GM19351 (cell line): ENCODE measurements around the gene MARS1.

Source experiments
- ATAC-seq: cut with Tn5 transposase; IDR thresholded peaks from one replicate; pipeline ENCODE4 v1.9.1; 2021; ENCODE audit warnings: mild to moderate bottlenecking, moderate library complexity; ENCODE audit not compliant: unreplicated experiment

Gene MARS1

DNA sequence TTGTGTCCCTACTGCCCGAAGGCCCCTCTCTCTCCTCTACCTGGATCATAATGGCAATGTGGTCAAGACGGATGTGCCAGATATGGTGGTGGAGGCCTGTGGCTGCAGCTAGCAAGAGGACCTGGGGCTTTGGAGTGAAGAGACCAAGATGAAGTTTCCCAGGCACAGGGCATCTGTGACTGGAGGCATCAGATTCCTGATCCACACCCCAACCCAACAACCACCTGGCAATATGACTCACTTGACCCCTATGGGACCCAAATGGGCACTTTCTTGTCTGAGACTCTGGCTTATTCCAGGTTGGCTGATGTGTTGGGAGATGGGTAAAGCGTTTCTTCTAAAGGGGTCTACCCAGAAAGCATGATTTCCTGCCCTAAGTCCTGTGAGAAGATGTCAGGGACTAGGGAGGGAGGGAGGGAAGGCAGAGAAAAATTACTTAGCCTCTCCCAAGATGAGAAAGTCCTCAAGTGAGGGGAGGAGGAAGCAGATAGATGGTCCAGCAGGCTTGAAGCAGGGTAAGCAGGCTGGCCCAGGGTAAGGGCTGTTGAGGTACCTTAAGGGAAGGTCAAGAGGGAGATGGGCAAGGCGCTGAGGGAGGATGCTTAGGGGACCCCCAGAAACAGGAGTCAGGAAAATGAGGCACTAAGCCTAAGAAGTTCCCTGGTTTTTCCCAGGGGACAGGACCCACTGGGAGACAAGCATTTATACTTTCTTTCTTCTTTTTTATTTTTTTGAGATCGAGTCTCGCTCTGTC lies 31.0 kb upstream of the MARS1 start:
- ATAC-seq, result no peak

DNA sequence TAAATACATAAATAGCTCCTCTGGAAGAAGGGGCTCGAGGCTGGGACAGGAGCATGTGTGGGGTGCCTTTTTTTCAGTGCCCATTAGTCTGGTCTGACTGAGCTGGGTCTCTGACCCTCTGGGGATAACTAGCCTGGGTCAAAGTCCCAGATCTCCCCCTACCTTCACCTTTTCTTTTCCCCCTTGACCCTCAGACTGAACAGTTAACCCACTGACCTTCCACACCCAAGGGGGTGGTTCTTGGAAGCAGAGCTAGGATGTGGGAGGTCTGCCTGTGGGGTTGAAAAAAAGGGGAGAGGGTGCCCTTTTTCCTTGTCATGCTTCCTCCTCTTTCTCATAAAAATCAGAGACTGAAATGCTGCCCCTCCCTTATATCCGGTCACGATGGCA lies 29.2 kb upstream of the MARS1 start:
- no peak for ATAC-seq

DNA sequence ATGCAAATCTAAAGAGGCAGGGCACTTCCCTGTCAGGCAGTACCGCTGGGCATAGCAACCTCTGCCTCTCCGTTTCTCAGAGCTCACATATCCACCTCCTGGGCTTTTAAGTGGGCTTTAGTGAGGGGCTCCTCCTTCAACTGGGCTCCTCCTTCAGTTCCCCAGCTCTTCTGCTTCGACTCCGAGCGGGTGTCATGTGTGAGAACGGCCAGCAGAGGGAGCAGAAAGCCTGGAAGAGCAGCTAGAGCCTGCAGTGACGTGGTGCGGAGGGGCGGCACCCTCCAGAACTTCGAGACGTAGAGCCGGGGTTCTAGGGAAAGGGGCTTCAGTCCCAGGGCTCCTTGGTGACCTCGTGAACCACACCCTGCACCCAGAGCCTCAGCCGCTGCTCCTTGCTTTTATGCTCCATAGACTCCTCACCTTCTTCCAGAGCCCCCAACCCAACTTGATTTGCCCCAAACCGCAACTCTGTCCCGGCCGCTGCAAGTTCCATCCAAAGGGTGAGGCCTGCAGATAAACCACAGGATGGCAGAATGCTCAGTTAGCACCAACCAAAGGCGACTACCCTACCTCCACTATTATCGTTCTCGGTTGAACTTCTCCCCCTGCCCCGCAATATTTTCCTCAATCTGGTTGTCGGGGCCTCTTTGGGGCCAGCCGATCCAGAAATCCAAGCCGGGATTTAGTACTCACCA lies 28.7 kb upstream of the MARS1 start:
- ATAC-seq, result peak; percentile 51

DNA sequence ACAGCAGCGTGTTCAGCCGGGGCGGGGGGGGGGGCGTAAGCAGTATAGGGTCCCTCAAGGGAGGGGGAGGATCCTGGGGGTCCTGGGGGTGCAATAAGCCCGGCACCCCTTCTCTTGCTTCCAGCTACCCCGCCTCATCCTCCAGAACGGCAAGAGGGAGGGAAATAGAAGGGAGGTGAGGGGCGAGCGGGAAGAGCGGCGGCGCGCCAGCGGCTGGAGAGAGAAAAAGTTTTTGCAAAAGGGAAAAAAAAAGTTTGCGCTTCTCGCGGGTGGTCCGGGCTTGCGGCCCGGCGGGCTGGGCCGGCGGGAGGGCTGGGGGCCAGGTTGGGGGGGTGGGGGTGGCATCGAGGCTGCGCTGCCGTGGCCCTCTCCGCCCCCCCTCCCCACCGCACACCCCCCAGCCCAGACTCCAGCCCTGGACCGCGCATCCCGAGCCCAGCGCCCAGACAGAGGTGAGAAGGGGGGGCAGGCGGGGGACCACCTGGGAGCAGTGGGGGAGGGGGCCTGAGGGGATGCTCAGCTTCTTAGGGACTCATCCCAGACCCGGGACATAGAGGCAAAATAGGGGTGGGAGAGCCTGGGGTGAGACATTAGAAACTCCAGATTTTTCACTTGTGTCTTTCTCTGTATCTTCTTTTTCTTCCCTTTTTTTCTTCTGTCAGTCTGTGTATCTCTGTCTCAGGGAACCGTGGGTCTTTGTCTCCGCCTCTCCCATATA lies 28.0 kb upstream of the MARS1 start, which contains the start of gene GLI1:
TSS of gene GLI1 (plus strand) at position 36 of the 718 bp plus-strand sequence. CDS start 3,907 bp downstream, outside the sequence.
- no peak for ATAC-seq

DNA sequence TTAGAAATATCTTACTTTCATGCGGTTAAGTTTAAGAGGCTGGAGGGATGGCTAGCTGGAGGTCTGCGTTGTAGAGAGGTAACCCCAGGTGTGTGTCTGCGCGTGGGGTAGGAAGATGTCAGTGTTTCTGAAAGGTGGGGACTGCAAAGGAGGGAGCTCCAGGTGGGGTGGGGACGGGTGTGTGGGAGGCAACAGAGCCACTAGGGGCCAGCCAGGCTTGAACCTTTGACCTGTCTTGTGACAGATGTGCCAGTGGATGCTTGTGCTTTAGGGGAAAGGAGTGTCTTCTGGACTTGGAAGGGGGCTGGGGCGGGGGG lies 27.4 kb upstream of the MARS1 start:
- ATAC-seq, result no peak

DNA sequence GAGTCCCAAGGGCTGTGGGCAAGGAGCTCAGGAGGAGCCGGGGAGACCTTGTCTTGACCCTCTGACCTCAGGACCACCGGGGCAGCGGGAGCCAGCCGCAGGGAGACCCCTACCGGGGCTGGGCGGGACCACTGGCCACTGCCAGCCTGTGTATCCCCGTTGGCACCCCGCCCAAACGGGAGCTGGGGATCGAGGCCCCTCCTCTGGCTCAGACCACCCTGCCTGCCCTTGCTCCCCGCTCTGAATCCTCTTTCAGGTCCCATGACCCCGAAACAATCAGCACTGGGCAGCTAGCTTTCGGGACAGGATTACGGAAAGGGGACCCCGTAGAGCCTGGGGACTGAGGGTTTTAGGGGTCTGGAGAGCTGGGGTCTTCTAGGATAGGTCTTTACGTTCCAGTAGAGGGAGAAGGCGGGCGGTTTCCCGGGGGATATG lies 27.0 kb upstream of the MARS1 start:
- no peak for ATAC-seq

DNA sequence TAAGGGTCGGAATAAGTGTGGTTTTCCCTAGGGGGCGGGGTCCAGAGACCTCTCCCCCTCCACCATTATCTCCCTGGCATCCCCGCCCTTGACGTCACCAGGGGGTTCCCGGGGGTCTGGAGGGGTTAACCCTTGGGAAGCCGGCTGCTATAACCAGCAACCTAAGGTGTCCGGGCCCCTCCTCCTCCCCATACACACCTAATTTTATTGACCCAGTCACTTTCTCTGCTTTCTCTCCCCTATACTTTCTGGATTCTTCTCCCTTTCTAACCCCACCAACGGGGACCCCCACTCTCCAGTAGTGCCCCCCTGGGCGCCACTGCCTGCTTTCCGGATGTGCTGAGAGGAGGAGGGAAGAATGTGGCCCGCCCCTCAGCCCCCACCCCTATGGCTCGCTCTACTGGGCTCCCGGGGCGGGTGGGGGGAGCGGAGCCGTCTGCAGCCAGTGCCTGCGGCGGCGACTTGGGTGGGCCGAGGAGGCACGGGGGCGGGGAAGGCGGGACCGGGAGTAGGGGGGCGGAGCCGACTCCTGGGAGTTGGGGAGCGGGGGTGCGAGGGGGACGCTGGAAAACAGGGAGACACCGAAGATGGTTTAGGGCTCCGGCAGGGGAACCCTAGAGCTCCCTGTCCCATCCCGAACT lies 26.5 kb upstream of the MARS1 start:
- ATAC-seq, result no peak

DNA sequence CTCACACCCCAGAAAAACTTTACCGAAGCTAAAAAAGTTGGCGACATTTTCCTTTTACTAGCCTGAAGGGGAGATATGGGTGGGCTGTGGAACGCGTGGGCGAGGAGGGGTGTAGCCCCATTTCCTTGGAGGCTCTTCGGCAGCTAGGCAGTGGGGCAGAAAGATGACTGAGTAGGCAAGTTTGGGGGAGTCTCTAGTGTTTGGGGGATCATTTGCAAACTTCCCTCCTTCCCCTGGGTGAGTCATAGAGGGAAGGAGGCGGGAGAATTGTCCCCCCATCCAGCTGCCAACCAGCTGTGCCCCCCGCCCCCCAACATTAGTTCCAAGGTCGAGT lies 26.0 kb upstream of the MARS1 start:
- ATAC-seq, result no peak

DNA sequence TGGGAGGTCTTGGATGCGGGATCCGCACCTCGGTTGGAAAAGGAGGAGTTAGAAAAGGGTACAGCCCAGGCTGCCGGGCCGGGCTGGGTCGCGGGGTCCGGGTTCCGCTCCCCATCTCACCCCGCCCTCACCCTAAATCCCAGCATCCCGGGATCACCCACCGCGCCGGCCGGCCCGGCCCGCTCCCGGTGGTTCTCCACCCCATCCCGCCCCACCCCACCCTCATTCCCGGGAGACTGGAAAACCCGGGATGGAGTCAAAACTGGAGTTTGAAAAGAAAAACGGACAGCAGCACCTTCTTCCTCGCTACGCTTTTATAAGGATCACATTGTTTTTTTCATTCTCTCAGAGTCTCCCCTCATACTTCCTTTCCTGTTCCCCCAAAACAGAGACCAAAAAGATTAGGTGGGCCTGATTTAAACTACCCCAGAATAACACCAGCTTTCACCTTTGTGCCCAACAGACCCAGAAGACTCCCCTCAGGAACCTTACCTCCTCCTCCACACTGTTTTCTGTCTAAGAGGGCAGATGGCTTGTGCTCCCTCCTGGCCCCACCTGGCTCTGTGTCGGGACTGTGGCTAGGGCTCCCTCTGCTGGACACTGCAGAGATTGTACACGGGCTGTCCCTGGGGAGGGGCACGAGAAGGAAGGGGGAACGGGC lies 25.5 kb upstream of the MARS1 start:
- ATAC-seq, result peak; percentile 72

DNA sequence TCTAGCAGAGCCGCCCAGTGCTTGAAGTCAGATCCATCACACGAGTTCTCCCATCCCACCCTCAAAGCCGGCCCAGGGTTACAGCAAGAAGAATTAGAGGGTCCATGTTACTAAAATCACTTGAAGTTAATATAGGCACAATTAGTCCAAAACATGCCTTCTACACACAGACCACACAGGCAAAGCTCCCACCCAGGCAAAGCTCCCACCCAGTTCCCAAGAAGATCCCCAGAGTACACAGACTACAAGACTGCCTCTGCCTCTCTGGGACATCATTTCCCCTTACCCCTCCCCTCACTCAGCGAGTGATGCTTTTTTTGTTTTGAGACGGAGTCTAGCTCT lies 25.0 kb upstream of the MARS1 start:
- no peak for ATAC-seq

DNA sequence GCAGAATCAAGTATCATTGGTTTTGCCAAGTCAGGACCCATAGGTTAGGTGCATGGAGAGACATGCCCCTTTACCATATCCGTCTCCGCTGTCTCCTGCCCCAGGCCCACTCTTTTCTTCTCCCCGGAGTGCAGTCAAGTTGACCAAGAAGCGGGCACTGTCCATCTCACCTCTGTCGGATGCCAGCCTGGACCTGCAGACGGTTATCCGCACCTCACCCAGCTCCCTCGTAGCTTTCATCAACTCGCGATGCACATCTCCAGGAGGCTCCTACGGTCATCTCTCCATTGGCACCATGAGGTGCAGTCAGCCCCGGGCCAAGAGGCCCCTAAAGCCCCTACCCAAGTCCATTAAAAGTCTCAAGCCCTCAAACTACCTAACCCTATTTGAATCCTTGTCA lies 23.3 kb upstream of the MARS1 start:
- ATAC-seq, result no peak

DNA sequence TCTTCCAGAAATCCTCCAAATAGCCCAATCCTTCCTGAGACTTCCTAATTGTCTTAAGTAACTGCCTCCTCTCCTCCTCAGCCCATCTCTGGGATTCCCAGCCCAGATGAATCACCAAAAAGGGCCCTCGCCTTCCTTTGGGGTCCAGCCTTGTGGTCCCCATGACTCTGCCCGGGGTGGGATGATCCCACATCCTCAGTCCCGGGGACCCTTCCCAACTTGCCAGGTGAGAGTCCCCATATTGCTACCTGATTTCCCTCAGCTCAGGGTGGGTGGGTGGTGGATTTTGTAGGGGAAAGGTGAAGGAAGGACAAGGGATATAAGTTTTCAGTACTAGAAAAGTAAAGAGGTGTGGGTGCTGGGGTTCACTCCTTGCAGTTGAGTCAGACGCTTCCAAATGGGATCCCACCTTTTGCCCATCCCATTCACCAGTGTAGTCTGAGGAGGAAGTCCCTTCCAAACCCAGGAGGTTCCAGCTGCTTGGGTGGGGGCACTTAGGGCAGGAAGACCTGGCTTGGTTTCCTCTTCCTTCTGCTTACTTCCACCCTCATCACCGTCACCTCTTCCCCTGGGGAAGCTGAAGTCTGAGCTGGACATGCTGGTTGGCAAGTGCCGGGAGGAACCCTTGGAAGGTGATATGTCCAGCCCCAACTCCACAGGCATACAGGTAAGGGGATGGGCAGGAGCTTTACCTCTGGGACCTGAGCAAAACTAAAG lies 22.7 kb upstream of the MARS1 start:
- no peak for ATAC-seq

DNA sequence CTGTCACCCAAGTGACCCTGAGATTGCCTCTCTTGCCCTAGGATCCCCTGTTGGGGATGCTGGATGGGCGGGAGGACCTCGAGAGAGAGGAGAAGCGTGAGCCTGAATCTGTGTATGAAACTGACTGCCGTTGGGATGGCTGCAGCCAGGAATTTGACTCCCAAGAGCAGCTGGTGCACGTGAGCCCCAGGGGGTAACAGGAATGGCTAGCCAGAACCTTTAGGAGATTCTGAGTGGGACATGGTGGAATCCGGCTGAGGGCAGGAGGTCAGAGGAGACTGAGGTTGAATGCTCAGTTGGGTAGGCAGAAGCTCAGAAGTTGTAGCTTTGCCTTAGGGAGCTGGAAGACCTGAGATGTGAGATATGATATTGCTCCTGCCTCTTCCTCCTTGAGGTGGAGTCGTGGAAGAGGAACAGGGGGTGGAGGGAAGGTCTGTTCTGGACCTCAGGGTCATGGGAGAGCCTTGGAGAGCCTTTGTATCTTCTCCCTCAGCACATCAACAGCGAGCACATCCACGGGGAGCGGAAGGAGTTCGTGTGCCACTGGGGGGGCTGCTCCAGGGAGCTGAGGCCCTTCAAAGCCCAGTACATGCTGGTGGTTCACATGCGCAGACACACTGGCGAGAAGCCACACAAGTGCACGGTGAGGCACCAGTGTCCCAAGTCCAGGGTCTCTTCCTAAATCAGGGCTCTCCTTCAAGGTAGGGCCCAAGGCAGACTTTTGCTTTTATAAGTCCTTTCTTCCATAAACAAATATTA lies 21.9 kb upstream of the MARS1 start:
- no peak for ATAC-seq

DNA sequence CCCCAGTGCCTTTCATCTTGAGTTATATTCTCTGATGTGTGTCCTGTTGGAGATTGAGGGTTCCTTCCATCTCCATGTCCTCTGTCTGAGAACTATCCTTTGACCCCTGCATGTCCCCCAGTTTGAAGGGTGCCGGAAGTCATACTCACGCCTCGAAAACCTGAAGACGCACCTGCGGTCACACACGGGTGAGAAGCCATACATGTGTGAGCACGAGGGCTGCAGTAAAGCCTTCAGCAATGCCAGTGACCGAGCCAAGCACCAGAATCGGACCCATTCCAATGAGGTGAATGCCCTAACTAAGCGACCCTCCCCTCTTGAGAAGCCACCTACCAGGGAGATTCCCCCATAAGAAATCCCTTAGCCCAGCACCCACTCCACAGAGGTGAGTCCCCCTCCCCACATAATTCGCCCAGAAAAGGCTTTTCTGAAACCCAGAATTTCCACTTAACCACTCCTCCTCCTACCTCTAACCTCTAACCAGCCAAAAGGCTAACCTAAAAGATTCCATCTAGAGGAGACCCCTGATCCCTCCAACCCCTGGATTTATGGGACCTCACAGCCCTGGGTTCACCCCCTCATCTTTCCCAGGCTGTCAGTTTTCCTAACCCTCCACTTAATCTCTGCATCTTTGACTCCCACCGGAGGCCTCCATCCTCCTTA lies 20.5 kb upstream of the MARS1 start:
- ATAC-seq, result no peak

DNA sequence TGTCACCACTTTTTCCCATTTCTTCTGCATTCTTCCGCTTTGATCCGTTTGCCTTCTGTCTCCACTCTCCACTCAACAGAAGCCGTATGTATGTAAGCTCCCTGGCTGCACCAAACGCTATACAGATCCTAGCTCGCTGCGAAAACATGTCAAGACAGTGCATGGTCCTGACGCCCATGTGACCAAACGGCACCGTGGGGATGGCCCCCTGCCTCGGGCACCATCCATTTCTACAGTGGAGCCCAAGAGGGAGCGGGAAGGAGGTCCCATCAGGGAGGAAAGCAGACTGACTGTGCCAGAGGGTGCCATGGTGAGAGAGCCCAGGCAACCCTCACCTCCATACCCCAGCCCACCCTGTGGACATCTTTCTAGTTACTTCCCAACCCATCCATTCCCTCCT lies 20.0 kb upstream of the MARS1 start:
- no peak for ATAC-seq

DNA sequence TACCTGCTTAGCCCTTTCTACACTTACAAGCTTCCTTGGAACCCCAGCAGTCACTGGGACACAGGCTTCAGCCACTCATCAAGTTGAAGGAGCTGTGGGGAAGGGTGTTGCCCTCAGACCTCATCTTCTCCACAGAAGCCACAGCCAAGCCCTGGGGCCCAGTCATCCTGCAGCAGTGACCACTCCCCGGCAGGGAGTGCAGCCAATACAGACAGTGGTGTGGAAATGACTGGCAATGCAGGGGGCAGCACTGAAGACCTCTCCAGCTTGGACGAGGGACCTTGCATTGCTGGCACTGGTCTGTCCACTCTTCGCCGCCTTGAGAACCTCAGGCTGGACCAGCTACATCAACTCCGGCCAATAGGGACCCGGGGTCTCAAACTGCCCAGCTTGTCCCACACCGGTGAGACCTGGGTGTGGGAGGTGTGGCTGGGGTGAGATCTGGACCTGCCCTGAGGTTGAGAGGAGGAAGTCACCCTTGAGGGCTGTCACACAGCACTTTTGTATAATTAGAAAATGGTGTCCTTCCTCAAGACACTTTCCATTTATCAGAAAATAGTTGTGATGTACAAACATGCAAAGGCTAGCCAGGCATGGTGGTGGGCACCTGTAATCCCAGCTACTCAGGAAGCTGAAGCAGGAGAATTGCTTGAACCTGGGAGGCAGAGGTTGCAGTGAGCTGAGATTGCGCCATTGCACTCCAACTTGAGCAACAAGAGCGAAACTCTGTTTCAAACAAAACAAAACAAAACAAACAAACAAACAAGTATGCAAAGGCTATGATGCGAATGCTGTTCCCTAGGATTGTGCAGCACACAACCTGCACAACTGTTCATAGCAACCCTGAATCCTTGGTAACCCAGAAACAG lies 18.3 kb upstream of the MARS1 start:
- ATAC-seq, result no peak

DNA sequence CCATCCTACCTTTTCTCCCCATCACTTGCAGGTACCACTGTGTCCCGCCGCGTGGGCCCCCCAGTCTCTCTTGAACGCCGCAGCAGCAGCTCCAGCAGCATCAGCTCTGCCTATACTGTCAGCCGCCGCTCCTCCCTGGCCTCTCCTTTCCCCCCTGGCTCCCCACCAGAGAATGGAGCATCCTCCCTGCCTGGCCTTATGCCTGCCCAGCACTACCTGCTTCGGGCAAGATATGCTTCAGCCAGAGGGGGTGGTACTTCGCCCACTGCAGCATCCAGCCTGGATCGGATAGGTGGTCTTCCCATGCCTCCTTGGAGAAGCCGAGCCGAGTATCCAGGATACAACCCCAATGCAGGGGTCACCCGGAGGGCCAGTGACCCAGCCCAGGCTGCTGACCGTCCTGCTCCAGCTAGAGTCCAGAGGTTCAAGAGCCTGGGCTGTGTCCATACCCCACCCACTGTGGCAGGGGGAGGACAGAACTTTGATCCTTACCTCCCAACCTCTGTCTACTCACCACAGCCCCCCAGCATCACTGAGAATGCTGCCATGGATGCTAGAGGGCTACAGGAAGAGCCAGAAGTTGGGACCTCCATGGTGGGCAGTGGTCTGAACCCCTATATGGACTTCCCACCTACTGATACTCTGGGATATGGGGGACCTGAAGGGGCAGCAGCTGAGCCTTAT lies 17.4 kb upstream of the MARS1 start:
- no peak for ATAC-seq
